ENCODE measurements around the gene FLNA.
A peak's percentile ranks its signal among the peaks of the same experiment; 100 is the strongest.

Gene FLNA

GRCh38 chrX:154333837-154334271 is 40.6 kb downstream of the FLNA start:
- no peak for DNase-seq (ENCODE audit: low spot score)

DNA sequence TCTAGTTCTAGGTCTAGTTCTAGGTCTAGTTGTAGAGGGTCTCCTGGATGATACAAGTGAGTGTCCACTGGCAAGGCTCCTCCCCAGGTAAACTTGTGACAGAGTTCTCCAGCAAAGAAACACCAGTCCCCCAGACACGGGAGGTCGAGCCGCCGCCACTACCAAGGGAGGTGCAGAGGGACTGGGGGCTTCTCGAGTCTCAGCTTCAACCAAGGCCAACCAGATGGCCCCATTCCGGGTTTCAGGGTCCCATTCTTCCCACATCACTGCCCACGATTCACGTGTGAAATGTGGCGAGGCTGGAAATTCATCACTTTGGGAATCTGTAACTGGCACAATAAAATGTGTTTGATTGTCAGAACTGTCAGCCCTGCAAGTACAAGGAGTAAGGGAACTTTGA is 41.3 kb downstream of the FLNA start:
- no peak for DNase-seq (ENCODE audit: low spot score)

- no peak for DNase-seq (ENCODE audit: low spot score)
Observed at GRCh38 chrX:154332561-154332960, 41.9 kb downstream of the FLNA start.

DNA sequence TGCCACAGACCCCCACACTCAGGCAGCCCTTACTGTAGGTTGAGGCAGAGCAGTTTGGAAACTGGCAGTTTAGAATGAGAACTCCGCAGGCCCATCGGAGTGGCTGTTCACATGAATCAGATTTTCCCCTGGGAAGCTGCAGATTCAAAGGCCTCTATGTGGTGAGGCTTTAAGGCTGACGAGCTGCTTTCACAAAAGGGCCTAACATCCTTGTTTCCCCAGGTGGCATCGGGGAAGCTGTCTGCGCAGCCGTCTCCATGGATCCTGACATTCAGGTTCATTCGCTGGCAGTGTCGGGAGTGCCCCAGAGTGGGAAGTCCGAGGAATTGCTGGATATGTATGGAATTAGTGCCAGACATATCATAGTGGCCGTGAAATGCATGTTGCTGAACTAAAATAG is 45.1 kb downstream of the FLNA start:
- no peak for DNase-seq (ENCODE audit: low spot score)

GRCh38 chrX:154328646-154329045 is 45.8 kb downstream of the FLNA start:
- DNase-seq (ENCODE audit: low spot score): no peak

DNA sequence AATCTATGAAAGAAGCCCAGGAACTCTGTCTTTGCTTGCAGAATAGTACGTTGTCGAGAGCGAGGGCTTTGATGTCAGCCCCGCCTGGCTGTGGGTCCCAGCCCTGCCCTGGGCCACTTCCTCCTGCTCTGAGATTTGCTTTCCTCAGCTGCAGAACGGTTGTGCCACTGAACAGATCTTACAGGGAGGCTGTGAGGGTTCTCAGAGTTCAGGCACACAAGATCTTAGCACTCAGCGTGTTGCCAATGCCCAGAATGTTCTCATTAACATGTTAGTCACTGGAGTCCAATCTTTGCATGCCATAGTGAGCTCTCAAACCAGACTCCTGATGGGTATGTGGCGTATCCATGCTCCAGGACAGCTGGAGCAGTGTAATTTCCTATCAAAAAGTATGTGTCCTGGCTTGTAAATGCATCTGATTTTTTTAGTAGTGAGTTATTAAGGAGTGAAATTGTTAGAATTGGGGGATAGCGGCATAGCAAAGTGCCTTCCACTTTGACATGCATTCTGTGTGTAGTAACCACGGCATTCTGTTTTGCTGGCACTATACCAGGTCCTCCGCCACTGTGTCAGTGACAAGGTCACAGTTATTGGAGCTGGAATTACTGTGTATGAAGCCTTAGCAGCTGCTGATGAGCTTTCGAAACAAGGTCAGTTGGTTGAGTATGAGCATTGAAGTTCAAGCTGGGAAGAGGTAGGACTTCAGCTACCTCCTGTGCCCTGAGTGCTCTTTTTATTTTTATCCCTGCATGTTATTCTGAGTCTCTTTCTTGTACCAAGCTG is 47.2 kb downstream of the FLNA start:
- DNase-seq (ENCODE audit: low spot score): peak; percentile 43

GRCh38 chrX:154325541-154325940 is 48.9 kb downstream of the FLNA start:
- DNase-seq (ENCODE audit: low spot score): no peak

DNA sequence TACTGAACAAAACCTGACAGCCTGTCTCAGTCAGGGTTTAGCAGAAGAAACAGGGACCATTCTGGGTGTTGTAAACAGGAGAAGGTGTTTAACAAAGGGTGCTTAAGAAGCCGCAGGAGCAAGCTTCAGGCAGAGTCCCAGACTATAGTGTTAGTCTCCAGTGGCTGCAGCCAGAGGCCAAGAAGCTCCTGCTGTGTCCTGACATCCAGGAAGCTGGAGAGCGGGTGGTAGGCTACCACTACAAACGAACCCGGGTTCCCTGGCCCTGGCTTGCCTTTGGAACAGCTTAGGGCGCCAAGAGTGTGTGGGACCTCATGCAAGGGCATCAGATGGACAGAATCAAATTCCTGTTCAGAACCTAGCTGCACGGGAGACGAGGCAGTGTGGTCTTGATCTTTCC is 50.9 kb downstream of the FLNA start:
- DNase-seq (ENCODE audit: low spot score): no peak

DNA sequence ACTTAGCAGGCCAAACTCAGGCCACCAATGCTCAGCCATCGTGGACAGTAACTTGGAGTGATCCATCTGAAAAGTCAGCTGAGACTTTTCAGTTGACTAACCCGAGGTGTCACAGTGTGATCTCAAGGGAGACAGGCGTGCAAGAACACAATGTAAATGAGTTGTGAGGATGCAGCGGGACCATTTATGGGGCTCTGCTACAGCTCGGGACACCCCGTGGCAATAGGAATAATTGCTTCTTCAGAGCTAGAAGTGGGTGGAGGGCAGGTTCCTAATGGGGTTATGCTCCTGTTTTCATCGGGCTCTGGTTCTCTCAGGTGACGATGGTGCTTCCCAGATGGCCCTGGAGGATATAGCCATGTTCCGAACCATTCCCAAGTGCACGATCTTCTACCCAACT is 51.5 kb downstream of the FLNA start:
- no peak for DNase-seq (ENCODE audit: low spot score)

GRCh38 chrX:154321594-154321993 is 52.8 kb downstream of the FLNA start:
- peak; percentile 41 for DNase-seq (ENCODE audit: low spot score)

GRCh38 chrX:154321152-154321551 is 53.3 kb downstream of the FLNA start:
- no peak for DNase-seq (ENCODE audit: low spot score)

DNA sequence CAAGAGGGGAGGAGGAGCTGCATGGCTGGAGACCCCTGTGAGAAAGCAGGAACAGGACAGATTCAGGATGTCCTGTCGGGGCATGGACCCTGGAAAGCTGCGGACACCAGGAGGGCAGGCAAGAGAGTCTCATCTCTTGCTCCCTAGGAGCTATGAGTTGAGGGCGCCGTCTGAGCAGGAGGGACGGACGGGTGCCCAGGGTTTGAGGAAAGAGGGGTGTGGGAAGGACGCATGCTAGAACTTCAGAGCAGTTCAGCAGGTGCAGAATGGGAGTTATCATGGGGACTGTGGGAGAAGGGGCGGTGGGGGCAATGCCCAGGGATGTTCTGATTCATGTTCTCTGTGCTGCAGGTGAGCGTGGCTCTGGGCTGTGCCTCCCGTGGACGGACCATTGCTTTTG is 54.0 kb downstream of the FLNA start:
- DNase-seq (ENCODE audit: low spot score): no peak

GRCh38 chrX:154317391-154317995 is 56.9 kb downstream of the FLNA start:
- DNase-seq (ENCODE audit: low spot score): peak; percentile 27

GRCh38 chrX:154315416-154315815 is 59.0 kb downstream of the FLNA start:
- DNase-seq (ENCODE audit: low spot score): no peak

- DNase-seq (ENCODE audit: low spot score): no peak
Observed at GRCh38 chrX:154313147-154313546, 61.3 kb downstream of the FLNA start.

- no peak for DNase-seq (ENCODE audit: low spot score)
Observed at GRCh38 chrX:154312116-154312515, 62.3 kb downstream of the FLNA start.

DNA sequence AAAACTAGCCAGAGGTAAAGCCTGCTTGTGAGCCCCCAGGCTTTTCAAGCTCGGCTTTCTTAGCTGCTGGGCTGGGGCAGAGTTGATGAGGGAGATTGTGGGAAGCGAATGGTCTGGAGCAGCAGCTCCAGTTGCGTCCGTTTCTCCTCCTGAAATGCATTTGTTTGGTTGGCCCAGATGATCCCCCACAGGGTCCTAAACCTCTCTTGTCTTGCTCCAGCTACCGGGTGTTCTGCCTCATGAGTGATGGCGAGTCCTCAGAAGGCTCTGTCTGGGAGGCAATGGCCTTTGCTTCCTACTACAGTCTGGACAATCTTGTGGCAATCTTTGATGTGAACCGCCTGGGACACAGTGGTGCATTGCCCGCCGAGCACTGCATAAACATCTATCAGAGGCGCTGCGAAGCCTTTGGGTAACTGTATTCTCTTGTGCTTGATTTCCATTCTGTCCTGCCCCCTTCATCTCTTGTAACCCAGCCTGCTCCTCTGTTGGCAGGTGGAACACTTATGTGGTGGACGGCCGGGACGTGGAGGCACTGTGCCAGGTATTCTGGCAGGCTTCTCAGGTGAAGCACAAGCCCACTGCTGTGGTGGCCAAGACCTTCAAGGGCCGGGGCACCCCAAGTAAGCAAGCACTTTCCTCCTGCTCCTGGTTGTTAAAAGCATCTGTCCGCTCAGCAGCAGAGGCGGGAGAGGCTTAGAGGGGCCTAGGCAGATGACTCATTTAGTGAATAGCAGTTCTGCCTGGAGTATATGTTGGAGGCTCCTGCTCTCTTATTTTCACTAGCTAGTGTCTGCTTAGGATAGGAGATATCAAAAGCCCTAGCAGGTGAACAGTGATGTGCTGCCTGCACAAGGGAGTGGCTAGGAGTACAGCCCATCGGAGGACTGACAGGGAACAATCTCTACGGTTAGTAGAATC is 63.6 kb downstream of the FLNA start:
- no peak for DNase-seq (ENCODE audit: low spot score)

- DNase-seq (ENCODE audit: low spot score): no peak
Observed at GRCh38 chrX:154309041-154309775, 65.2 kb downstream of the FLNA start.

GRCh38 chrX:154308108-154308946 is 66.1 kb downstream of the FLNA start:
- peak; percentile 51 for DNase-seq (ENCODE audit: low spot score)

DNA sequence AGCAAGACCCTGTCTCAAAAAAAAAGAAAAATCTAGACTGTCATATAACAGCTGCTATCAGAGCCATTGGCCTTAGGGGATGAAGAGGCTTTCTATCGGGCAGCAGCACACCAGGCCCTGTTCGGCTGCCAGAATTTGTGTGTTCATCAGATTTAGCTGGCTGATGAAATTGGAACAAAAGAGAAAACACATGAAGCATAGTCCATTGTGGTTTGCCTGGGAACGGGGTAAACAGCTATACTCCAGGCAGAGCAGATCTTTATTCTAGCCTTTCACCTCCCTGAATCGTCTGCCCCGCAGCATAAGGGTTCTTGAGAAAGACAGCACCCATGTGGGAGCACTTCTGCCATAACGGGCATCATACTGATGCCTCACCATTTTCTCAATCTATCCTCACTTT is 67.2 kb downstream of the FLNA start:
- no peak for DNase-seq (ENCODE audit: low spot score)

Data from AG20443 (cell line).